ENCODE data around the gene ALKAL2. TPM values are rescaled to one million over a fixed set of nuclear protein-coding genes. Genes with fewer than 3 reads are reported as not detected.

ALKAL2 gene
- total RNA-seq, 1 experiment from 2014 or later = not detected

DNA sequence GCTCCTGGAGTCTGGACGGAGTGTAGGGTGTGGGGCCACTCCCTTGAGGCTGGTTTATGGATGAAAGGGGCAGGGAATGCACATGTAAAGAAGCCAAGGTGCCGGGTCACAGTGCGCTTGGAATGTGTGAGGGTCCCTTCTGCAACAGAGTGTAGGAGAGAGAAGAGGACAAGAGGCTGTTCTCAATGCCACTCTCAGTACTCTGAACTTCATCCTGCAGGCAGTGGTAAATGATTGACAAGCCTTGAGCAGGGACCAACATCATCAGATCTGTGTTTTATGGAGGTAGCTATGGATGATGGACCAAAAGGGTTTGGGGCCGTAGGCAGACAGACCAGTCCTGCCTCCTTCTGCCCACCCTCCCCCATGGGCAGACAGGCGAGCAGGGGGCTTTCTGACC, 7.2 kb upstream of the ALKAL2 start:
- ChIA-PET POLR2A (no interaction called here), CTCF (no interaction called here), RAD21 (ENCODE audit: low non-redundant PET in 1 of 2, low total read pairs in 2 of 2, uncharacterized antibody in 2 of 2, unreplicated experiment in 2 of 2) (no interaction called here)
- no peak overlapping the region for H3K4me3 ChIP-seq (replicated peaks in 1 of 2; ENCODE audit: low read depth in 1 of 2, low read length in 2 of 2)
- H3K9ac ChIP-seq (ENCODE audit: low read length) = no peak overlapping the region
- ATAC-seq = no peak
- no peaks in the 10 kb centered on the region for H3K79me2 ChIP-seq (ENCODE audit: insufficient read depth, low read length)
- no TSS peak for BruUV-seq (replicated peaks)
- no peaks in the 10 kb centered on the region for H3K27me3 ChIP-seq (ENCODE audit: insufficient read depth, low read length)
- H2AFZ ChIP-seq (ENCODE audit: low read depth, low read length, poor library complexity, severe bottlenecking) = no peak overlapping the region
- no peak for TF ChIP-seq SRF (IDR thresholded peaks at IDR 0.05; ENCODE audit: low read depth)
- no peak for TF ChIP-seq CEBPB (IDR thresholded peaks at IDR 0.05; ENCODE audit: low read depth)
- no peak for TF ChIP-seq RAD21 (IDR thresholded peaks at IDR 0.05; ENCODE audit: low read depth)
- no peak for TF ChIP-seq JUND (IDR thresholded peaks at IDR 0.05)
- TF ChIP-seq, protein P1, sequence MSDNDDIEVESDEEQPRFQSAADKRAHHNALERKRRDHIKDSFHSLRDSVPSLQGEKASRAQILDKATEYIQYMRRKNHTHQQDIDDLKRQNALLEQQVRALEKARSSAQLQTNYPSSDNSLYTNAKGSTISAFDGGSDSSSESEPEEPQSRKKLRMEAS (IDR thresholded peaks at IDR 0.05) = no peak
- TF ChIP-seq POLR2A (IDR thresholded peaks at IDR 0.05; ENCODE audit: borderline replicate concordance, extremely low read depth, insufficient read depth, insufficient read length) = no peak
- no peak for TF ChIP-seq EZH2phosphoT487 (IDR thresholded peaks at IDR 0.05; ENCODE audit: borderline replicate concordance)
- TF ChIP-seq ZNF274 (IDR thresholded peaks at IDR 0.05; ENCODE audit: low read depth, low read length) = no peak
- TF ChIP-seq FOSL1 (IDR thresholded peaks at IDR 0.05; ENCODE audit: low read depth) = no peak
- TF ChIP-seq YY1 (IDR thresholded peaks at IDR 0.05; ENCODE audit: extremely low read depth, insufficient replicate concordance, low read depth, low read length) = no peak
- TF ChIP-seq POLR2AphosphoS5 (IDR thresholded peaks at IDR 0.05; ENCODE audit: low read depth, low read length) = no peak
- TF ChIP-seq, protein P2, sequence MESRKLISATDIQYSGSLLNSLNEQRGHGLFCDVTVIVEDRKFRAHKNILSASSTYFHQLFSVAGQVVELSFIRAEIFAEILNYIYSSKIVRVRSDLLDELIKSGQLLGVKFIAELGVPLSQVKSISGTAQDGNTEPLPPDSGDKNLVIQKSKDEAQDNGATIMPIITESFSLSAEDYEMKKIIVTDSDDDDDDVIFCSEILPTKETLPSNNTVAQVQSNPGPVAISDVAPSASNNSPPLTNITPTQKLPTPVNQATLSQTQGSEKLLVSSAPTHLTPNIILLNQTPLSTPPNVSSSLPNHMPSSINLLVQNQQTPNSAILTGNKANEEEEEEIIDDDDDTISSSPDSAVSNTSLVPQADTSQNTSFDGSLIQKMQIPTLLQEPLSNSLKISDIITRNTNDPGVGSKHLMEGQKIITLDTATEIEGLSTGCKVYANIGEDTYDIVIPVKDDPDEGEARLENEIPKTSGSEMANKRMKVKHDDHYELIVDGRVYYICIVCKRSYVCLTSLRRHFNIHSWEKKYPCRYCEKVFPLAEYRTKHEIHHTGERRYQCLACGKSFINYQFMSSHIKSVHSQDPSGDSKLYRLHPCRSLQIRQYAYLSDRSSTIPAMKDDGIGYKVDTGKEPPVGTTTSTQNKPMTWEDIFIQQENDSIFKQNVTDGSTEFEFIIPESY (IDR thresholded peaks at IDR 0.05; ENCODE audit: extremely low read depth, insufficient replicate concordance, low read length) = no peak
- no peak for TF ChIP-seq EGR1 (IDR thresholded peaks at IDR 0.05; ENCODE audit: low read depth)
- no peak for TF ChIP-seq CBX3 (IDR thresholded peaks at IDR 0.05; ENCODE audit: low read depth)
- TF ChIP-seq, protein P3, sequence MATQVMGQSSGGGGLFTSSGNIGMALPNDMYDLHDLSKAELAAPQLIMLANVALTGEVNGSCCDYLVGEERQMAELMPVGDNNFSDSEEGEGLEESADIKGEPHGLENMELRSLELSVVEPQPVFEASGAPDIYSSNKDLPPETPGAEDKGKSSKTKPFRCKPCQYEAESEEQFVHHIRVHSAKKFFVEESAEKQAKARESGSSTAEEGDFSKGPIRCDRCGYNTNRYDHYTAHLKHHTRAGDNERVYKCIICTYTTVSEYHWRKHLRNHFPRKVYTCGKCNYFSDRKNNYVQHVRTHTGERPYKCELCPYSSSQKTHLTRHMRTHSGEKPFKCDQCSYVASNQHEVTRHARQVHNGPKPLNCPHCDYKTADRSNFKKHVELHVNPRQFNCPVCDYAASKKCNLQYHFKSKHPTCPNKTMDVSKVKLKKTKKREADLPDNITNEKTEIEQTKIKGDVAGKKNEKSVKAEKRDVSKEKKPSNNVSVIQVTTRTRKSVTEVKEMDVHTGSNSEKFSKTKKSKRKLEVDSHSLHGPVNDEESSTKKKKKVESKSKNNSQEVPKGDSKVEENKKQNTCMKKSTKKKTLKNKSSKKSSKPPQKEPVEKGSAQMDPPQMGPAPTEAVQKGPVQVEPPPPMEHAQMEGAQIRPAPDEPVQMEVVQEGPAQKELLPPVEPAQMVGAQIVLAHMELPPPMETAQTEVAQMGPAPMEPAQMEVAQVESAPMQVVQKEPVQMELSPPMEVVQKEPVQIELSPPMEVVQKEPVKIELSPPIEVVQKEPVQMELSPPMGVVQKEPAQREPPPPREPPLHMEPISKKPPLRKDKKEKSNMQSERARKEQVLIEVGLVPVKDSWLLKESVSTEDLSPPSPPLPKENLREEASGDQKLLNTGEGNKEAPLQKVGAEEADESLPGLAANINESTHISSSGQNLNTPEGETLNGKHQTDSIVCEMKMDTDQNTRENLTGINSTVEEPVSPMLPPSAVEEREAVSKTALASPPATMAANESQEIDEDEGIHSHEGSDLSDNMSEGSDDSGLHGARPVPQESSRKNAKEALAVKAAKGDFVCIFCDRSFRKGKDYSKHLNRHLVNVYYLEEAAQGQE (IDR thresholded peaks at IDR 0.05; ENCODE audit: low read depth) = no peak
- intact Hi-C loops (cut with micrococcal nuclease) = no loop called here
- no peak overlapping the region for H3K27ac ChIP-seq (ENCODE audit: low read depth, low read length)
- no peak for DNase-seq (ENCODE audit: low read depth, low spot score)
- no peaks in the 10 kb centered on the region for H3K9me3 ChIP-seq (ENCODE audit: control insufficient read depth in 1 of 2, insufficient read depth in 1 of 2, low read depth in 1 of 2, low read length in 2 of 2)
- H4K20me1 ChIP-seq (ENCODE audit: insufficient read depth) = no peaks in the 10 kb centered on the region
- H3K4me2 ChIP-seq (ENCODE audit: low read length) = no peak overlapping the region
- no peaks in the 10 kb centered on the region for H3K4me1 ChIP-seq (ENCODE audit: control insufficient read depth in 1 of 2, insufficient read depth in 2 of 2, low read length in 2 of 2)
- no peaks in the 10 kb centered on the region for H3K36me3 ChIP-seq (ENCODE audit: control insufficient read depth in 1 of 2, insufficient read depth in 2 of 2, low read length in 2 of 2)
- no peaks in the 10 kb centered on the region for H3K9me2 ChIP-seq (ENCODE audit: insufficient read depth)

Measured in HCT116 (cell line).